ENCODE data around the gene CR1. TPM values are rescaled to one million over a fixed set of nuclear protein-coding genes. Genes with fewer than 3 reads are reported as not detected.
A peak's percentile ranks its signal among the peaks of the same experiment; 100 is the strongest.
"Not testable (repeated sequence)": the region's sequence is repeated elsewhere in the genome, so short reads cannot be mapped to it uniquely, and the experiment has no call there.

CR1 gene
- total and polyA plus RNA-seq, 2 experiments from 2014 or later, result 0.20 TPM; not detected in 1

DNA sequence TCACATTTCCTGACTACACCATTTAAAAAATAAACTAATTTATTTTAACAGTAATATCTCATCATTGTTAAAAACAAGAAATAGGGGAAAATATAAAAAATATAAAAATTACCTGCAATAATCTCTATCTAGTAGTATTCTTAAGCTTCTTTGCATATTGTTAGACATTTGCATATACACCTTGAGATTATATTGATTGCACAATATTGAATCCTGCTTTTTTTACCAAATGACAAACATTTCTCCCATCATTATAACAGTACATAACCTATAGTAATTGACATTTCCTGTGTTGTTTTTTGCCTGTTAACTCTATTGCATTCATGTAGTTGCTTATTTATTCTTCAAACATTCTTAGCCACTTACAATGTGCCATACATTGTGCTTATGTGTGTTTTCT, 137.3 kb downstream of the CR1 start:
- Histone ChIP-seq H3K27me3 (no peaks in the 10 kb centered on the region), H3K36me3 (replicated peaks; ENCODE audit: insufficient read depth, low read depth) (no peaks in the 10 kb centered on the region), H3K4me3 (no peak overlapping the region), H3K4me1 (ENCODE audit: insufficient read depth) (no peaks in the 10 kb centered on the region), H3K4me2 (no peak overlapping the region), H3K9me3 (ENCODE audit: low read depth) (no peaks in the 10 kb centered on the region), H3K79me2 (no peaks in the 10 kb centered on the region), H2AFZ (no peak overlapping the region), H3K9me2 (replicated peaks; ENCODE audit: insufficient read depth) (no peaks in the 10 kb centered on the region), H3K27ac (no peak overlapping the region), H4K20me1 (ENCODE audit: insufficient read depth, poor library complexity, severe bottlenecking) (no peaks in the 10 kb centered on the region)
- no peak for DNase-seq (ENCODE audit: low spot score)
- TF ChIP-seq, protein P1, sequence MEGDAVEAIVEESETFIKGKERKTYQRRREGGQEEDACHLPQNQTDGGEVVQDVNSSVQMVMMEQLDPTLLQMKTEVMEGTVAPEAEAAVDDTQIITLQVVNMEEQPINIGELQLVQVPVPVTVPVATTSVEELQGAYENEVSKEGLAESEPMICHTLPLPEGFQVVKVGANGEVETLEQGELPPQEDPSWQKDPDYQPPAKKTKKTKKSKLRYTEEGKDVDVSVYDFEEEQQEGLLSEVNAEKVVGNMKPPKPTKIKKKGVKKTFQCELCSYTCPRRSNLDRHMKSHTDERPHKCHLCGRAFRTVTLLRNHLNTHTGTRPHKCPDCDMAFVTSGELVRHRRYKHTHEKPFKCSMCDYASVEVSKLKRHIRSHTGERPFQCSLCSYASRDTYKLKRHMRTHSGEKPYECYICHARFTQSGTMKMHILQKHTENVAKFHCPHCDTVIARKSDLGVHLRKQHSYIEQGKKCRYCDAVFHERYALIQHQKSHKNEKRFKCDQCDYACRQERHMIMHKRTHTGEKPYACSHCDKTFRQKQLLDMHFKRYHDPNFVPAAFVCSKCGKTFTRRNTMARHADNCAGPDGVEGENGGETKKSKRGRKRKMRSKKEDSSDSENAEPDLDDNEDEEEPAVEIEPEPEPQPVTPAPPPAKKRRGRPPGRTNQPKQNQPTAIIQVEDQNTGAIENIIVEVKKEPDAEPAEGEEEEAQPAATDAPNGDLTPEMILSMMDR (IDR thresholded peaks at IDR 0.05; ENCODE audit: poor library complexity), result no peak
- TF ChIP-seq EZH2phosphoT487 (IDR thresholded peaks at IDR 0.05; ENCODE audit: low read depth, severe bottlenecking, unreplicated experiment) (no peak), EZH2 (IDR thresholded peaks at IDR 0.05; ENCODE audit: borderline replicate concordance) (no peak)

DNA sequence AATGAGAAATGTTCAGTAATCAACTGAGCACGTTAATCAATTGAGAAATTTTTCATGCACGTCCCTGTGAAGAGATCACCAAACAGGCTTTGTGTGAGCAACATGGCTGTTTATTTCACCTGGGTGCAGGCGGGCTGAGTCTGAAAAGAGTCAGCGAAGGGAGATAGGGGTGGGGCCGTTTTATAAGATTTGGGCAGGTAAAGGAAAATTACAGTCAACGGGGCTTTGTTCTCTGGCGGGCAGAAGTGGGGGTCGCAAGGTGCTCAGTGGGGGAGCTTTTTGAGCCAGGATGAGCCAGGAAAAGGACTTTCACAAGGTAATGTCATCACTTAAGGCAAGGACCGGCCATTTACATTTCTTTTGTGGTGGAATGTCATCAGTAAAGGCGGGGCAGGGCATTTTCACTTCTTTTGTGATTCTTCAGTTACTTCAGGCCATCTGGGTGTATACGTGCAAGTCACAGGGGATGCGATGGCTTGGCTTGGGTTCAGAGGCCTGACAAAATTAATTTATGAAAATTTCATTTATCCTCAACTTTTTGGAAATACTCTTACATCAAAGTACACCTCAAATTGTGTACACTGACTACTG, 137.8 kb downstream of the CR1 start:
- H3K27me3 ChIP-seq; H3K4me3 ChIP-seq; H3K9me3 ChIP-seq (ENCODE audit: low read depth); H3K4me1 ChIP-seq (ENCODE audit: insufficient read depth); H3K4me2 ChIP-seq; H3K79me2 ChIP-seq; DNase-seq (ENCODE audit: low spot score); H3K9me2 ChIP-seq (replicated peaks; ENCODE audit: insufficient read depth); H3K27ac ChIP-seq; H2AFZ ChIP-seq; H4K20me1 ChIP-seq (ENCODE audit: insufficient read depth, poor library complexity, severe bottlenecking); H3K36me3 ChIP-seq (replicated peaks; ENCODE audit: insufficient read depth, low read depth): not testable (repeated sequence)
- 61% methylated on average over 12 of the region's 12 CpGs for WGBS (ENCODE audit: low lambda C conversion rate, missing lambda C conversion rate)

DNA sequence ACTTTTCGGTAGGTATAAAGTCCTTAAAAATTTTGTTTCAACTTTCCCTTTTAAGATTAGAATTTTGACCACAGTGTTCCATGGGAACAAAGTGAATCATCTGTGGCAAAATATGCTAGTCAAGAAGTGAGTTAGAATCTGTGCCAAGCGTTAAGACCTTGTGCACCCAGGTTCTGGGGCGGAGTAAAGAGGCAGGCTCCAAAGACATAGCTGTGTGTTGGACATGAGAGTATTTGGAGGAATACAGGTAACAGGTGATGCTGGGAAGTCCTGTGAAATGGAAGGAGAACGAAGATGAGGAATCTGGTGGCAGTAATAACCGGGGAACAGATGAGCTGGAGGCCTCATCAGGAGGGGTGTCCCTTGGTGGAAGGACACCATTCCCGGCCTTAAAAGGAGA, 138.3 kb downstream of the CR1 start:
- not testable (repeated sequence) for H3K4me3 ChIP-seq; H4K20me1 ChIP-seq (ENCODE audit: insufficient read depth, poor library complexity, severe bottlenecking); H2AFZ ChIP-seq; H3K36me3 ChIP-seq (replicated peaks; ENCODE audit: insufficient read depth, low read depth); H3K79me2 ChIP-seq; H3K9me2 ChIP-seq (replicated peaks; ENCODE audit: insufficient read depth); DNase-seq (ENCODE audit: low spot score); H3K4me1 ChIP-seq (ENCODE audit: insufficient read depth); H3K9me3 ChIP-seq (ENCODE audit: low read depth); H3K27ac ChIP-seq; H3K4me2 ChIP-seq; H3K27me3 ChIP-seq
- 92% methylated on average over 6 of the region's 6 CpGs for WGBS (ENCODE audit: low lambda C conversion rate, missing lambda C conversion rate)

DNA sequence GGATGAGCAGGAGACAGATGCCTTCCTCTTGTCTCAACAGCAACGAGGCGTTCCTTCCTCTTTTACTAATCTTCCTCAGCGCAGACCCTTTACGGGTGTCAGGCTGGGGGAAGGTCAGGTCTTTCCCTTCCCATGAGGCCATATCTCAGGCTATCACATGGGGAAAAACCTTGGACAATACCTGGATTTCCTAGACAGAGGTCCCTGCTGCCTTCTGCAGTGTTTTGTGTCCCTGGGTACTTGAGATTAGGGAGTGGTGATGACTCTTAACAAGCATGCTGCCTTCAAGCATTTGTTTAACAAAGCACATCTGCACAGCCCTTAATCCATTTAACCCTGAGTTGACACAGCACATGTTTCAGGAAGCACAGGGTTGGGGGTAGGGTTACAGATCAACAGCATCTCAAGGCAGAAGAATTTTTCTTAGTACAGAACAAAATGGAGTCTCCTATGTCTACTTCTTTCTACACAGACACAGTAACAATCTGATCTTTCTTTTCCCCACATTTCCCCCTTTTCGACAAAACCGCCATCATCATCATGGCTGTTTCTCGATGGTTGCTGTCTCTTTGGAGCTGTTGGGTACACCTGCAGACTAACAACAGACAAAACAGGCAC, 139.7 kb downstream of the CR1 start:
- H3K79me2 ChIP-seq; H3K36me3 ChIP-seq (replicated peaks; ENCODE audit: insufficient read depth, low read depth); H3K9me2 ChIP-seq (replicated peaks; ENCODE audit: insufficient read depth); H3K27me3 ChIP-seq; H3K4me1 ChIP-seq (ENCODE audit: insufficient read depth); H3K9me3 ChIP-seq (ENCODE audit: low read depth); DNase-seq (ENCODE audit: low spot score); H3K4me3 ChIP-seq; H4K20me1 ChIP-seq (ENCODE audit: insufficient read depth, poor library complexity, severe bottlenecking); H2AFZ ChIP-seq: not testable (repeated sequence)
- Histone ChIP-seq H3K4me2 (peak overlapping the region; percentile 44), H3K27ac (peak overlapping the region; percentile 16)
- 63% methylated on average over 7 of the region's 7 CpGs for WGBS (ENCODE audit: low lambda C conversion rate, missing lambda C conversion rate)

DNA sequence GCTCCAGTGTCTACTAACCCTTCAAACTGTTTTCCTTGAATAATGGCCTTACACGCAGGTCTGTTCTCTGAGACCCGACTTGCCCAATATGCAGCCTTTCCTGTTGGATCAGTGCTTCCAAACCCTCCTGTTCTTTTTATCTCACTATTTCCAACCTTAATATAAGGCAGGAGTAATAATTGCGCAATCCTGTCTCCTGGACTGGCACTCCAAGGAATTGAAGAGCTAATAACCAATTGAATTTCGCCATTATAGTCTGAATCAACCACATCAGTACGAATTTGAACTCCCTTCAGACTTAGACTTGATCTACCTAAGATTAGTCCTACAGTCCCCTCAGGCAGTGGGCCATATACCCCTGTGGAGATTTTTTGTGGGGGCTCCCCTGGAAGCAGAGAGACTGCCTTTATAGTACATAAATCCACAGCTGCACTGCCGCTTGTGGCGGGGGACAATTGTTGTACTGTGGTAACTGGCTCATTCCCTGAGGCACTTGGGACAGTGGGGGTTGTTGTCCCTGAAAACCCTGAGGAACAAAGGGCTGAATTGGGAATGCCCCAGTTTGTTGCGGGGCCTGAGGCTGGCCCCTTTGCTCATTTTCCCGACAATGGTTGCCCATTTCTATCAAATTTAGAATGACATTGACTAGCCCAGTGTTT, 142.7 kb downstream of the CR1 start:
- H3K4me2 ChIP-seq; H3K4me1 ChIP-seq (ENCODE audit: insufficient read depth); H3K27ac ChIP-seq; H2AFZ ChIP-seq; H3K36me3 ChIP-seq (replicated peaks; ENCODE audit: insufficient read depth, low read depth); H3K27me3 ChIP-seq; DNase-seq (ENCODE audit: low spot score); H3K79me2 ChIP-seq; H3K9me3 ChIP-seq (ENCODE audit: low read depth); H3K9me2 ChIP-seq (replicated peaks; ENCODE audit: insufficient read depth); H3K4me3 ChIP-seq; H4K20me1 ChIP-seq (ENCODE audit: insufficient read depth, poor library complexity, severe bottlenecking): not testable (repeated sequence)
- WGBS (ENCODE audit: low lambda C conversion rate, missing lambda C conversion rate), result 86% methylated on average over 9 of the region's 9 CpGs

DNA sequence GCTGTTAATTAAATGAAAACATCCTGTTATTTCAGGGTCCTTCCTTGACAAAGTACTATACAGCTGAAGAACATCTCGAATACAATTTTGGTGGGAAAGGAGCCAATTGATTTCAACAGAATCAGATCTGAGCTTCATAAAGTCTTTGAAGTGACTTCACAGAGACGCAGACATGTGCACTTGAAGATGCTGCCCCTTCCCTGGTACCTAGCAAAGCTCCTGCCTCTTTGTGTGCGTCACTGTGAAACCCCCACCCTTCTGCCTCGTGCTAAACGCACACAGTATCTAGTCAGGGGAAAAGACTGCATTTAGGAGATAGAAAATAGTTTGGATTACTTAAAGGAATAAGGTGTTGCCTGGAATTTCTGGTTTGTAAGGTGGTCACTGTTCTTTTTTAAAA, 143.4 kb downstream of the CR1 start:
- H3K9me2 ChIP-seq (replicated peaks; ENCODE audit: insufficient read depth); H3K27ac ChIP-seq; H2AFZ ChIP-seq; H4K20me1 ChIP-seq (ENCODE audit: insufficient read depth, poor library complexity, severe bottlenecking); DNase-seq (ENCODE audit: low spot score); H3K9me3 ChIP-seq (ENCODE audit: low read depth); H3K27me3 ChIP-seq; H3K4me1 ChIP-seq (ENCODE audit: insufficient read depth); H3K4me2 ChIP-seq; H3K4me3 ChIP-seq; H3K36me3 ChIP-seq (replicated peaks; ENCODE audit: insufficient read depth, low read depth); H3K79me2 ChIP-seq: not testable (repeated sequence)
- WGBS (ENCODE audit: low lambda C conversion rate, missing lambda C conversion rate), result 76% methylated on average over 5 of the region's 5 CpGs

Measured in hepatocyte (in vitro differentiated cells).